ENCODE results near the gene STK32C.
"Not testable (repeated sequence)": the region's sequence is repeated elsewhere in the genome, so short reads cannot be mapped to it uniquely, and the experiment has no call there.

The STK32C gene

DNA sequence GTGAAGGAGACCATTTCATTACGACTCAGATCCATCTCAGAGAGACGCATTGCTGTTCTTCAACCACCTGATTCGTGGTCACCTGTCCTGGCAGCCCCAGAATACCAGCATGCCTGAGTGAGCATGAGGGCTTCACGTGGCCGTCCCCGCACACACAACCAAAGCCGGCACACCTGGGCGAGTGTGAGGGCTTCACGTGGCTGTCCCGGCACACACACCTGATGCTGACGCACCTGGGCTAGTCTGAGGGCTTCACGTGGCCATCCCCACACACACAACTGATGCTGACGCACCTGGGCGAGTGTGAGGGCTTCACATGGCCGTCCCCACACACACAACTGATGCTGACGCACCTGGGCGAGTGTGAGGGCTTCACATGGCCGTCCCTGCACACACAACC, 86.8 kb downstream of the STK32C start:
- not testable (repeated sequence) for DNase-seq (ENCODE audit: insufficient read length, low spot score); FAIRE-seq

DNA sequence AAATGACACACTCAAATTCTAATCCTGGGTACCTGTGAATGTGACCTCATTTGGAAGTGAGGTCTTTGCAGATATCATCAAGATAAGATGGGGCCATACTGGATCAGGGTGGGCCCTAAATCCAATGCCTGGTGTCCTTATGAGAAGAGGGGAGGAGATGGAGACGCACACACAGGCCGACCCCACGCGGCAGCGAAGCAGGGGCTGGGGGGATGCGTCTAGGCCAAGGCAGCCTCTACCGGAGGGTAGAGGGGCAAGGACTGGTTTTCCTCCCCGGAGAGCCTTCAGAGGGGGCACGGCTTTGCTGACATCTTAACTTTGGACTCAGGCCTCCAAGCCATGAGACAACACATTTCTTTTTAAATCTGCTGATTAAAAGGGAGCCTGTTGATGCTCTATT, 87.7 kb downstream of the STK32C start:
- no peak for FAIRE-seq

DNA sequence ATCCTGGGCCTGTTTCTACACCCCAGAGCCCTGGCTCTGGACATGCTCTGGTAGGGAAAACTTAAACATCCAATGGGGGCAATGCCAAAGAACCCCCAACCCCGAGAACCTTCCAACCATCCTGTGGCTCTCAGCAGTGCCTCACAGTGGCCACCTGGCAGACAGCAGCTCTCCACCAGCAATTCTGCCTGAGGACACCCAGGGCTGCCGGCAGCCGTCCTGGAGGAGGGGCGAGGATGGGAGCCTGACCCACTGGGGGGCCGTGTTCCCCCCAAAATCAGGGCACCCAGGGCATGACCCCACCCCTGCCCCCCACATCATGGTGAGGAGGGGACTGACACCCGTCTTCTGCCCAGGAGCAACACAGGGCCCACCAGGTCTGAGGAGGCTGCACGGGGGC, 88.3 kb downstream of the STK32C start:
- FAIRE-seq, result no peak
- no peak for DNase-seq (ENCODE audit: insufficient read length, low spot score)

More for the DNA sequence above, 87.7 kb downstream of the STK32C start:
- no peak for DNase-seq (ENCODE audit: insufficient read length, low spot score)

DNA sequence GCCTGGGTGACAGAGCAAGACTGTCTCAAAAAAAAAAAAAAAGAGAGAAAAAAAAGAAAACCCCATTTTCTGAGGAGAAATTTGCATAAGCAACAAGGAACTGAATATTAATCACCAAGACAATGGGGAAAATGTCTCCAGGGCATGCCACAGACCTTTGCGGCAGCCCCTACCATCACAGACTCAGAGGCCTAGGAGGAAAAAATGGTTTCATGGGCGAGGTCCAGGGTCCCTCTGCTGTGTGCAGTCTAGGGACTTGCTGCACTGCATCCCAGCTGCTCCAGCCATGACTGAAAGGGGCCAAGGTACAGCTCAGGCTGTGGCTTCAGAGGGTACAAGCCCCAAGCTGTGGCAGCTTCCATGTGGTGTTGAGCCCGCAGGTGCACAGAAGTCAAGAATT, 91.3 kb downstream of the STK32C start:
- FAIRE-seq; DNase-seq (ENCODE audit: insufficient read length, low spot score): not testable (repeated sequence)

DNA sequence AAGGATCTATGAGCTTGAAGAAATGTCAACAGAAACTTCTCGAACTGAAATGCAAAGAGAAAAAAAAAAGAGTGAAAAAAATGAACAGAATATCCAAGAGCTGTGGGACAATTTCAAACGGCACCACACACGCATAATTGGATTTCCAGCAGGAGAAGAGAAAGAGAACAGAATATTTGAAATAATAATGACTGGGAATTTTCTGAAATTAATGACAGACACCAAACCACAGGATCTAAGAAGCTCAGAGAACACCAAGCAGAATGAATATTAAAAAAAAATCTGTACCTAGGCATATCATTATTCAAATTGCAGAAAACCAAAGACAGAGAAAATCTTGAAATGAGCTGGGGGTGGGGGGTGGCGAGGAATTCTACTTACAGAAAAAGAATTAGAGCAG, 93.8 kb downstream of the STK32C start:
- FAIRE-seq, result no peak
- DNase-seq (ENCODE audit: insufficient read length, low spot score), result no peak

DNA sequence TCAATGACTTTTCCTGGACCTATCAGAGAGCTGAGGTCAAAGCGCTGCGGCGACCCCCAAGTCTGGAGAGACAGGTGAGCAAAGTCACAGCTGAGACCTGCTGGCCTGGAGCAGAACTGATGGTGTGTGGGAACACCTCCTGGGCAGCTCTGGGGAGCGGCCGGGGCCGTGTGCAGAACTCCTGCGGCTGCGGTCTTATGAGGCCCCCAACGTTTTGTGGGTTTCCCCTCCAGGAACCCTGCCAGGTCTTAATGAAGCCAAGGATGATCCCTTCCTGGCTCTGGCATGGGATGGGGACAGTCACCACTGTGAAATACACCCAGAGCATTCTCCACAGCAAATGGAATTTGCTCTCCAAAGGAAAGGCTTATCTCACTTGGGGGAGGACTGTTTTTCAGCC, 94.9 kb downstream of the STK32C start:
- FAIRE-seq, result no peak
- DNase-seq (ENCODE audit: insufficient read length, low spot score), result no peak

DNA sequence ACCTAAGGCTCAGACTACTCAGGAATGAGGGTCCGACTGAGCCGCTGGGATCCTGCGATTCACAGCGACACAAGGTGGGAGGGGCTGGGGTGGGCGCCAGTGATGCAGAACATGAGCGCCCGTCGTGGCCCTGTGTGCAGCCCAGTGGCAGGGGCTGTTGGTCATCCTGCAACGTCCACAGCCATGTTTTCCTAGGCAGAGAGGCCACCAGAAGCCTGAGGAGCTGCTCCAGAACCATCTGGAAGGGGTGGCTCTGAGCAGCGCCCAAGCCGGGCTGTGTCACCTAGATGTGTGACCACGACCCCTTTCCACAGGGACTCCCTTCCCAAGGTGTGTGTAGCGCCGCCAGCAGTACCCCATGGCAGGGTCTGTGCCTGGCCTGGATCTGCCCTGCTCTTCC, 96.5 kb downstream of the STK32C start:
- no peak for DNase-seq (ENCODE audit: insufficient read length, low spot score)
- FAIRE-seq, result no peak

DNA sequence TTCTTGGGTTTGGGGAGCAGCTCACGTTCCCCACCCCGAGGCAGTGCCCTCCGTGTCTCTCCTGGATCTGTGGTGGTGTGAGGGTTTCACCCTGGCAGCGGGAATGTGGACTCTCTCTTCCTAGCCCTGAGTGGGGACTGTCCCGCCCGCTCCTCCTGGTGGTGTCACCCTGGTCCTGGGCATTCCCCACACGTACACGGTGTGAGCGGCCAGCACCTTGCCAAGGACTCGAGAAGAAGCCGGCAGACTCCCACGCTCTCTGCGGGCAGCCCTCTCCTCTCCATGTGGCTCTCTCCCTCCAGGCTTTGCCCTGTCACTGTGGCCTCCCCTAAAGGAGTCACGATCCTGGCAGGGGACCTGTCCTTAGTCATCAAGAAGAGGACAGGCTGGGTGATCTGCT, 97.0 kb downstream of the STK32C start:
- DNase-seq (ENCODE audit: insufficient read length, low spot score) (no peak), FAIRE-seq (no peak)

DNA sequence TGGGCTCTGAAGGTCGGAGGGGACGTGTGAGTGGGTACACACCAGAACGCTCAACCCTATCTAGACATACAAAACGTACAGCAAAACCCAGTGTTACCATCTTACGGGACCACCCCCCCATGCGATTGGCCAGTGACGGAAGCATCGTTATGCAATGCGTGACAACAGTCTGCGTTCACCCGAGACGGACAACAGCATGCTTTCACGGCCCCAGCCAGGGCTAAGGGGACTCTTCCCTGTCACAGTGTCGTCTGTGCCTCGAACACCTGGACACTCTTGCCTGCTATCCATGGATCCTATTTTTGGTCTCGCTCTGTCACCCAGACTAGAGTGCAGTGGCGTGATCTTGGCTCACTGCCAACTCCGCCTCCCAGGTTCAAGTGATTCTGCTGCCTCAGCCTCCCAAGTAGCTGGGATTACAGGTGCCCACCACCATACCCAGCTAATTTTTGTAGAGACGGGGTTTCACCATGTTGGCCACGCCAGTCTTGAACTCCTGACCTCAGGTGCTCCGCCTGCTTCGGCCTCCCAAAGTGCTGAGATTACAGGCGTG, 97.7 kb downstream of the STK32C start:
- DNase-seq (ENCODE audit: insufficient read length, low spot score) (no peak), FAIRE-seq (no peak)

DNA sequence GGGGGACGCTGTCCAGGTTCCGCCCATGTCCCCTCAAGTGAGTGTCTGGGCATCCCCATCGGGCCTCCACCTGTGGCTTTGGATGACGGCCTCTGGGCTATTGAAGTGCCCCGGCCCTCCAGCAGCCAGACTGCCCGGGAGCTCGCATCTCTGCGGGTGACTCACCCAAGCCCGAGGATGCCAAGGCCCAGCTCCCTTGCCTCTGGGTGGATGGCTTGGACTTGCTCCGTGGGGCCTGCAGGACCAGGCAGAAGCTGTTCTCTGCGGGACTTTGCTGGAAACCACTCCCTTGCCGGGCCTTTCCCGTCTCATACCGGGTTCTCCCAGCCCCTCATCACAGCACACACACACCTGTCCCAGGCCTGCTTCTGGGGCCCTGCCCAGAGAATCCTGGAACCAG, 98.6 kb downstream of the STK32C start:
- no peak for FAIRE-seq
- DNase-seq (ENCODE audit: insufficient read length, low spot score), result no peak

DNA sequence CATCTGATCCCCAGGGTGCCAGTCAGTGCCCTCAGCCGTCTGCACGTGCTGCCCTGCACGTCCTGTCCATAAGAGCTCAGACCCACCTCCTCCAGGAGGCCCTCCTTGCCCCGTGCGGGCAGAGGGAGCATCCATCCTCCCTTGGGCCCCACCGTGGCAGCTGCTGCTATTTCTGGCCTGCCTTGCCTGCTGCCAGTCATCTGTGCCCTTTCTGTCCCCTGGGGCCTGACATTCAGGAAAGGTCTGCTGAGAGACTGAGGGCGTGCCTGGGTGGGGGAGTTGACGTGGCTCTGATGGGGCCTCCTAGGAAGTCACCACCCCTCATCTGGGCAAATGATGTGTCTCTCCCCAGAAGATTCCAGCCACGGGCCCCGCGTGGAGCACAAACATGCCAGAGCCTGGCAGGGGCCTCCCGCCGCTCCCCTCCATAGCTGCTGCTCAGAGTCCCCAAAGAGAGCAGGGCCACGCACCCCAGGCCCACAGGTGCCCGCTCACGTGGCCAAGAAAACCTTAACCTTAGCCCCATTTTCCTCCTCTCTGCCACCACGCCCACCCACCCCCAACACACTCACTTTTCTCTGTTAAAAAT, 99.2 kb downstream of the STK32C start:
- FAIRE-seq (no peak), DNase-seq (ENCODE audit: insufficient read length, low spot score) (no peak)

DNA sequence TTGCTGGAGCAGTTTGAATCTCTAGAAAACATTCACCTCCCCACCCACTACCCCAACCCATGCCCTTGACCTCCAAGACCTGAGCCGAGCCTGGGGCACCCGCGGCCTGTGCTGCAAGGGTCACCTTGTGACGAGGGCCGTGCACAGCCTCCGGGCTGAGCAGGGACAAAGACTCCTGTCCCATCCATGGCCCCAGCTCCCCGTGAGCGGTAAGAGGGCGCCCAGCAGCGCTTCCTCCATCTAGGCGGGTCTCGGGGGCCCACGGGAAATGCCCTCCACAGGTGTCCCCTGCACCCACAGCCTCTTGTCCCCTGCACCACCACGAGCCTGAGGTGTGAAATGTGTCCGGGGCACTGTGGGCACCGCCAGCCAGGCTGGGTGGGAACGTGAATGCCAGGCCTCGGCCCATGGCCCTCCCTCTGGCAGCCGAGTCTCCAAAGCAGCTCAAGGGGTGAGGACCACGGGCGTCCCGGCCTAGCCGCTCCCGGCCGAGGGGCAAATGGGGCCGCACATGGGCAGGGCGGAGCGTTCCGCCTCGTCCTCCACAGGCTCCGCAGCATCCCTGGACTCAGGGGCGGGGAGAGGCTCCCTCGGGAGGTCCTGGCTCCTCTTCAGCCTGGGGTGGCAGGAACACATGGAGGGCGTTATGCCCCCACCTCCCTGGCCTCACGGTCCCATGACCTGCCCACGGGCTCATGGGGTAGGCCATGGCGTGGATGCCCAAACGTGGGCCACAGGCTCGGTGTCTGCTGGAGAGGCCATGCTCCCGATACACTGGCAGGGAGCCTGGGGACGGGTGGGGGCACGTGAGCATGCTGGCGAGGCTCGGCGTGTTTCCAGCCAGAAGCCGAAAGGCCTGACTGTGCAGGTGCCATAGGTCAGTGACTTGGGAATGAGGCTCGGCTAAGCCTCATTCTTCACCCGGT, 100.0 kb downstream of the STK32C start:
- FAIRE-seq, result no peak
- DNase-seq (ENCODE audit: insufficient read length, low spot score), result no peak

DNA sequence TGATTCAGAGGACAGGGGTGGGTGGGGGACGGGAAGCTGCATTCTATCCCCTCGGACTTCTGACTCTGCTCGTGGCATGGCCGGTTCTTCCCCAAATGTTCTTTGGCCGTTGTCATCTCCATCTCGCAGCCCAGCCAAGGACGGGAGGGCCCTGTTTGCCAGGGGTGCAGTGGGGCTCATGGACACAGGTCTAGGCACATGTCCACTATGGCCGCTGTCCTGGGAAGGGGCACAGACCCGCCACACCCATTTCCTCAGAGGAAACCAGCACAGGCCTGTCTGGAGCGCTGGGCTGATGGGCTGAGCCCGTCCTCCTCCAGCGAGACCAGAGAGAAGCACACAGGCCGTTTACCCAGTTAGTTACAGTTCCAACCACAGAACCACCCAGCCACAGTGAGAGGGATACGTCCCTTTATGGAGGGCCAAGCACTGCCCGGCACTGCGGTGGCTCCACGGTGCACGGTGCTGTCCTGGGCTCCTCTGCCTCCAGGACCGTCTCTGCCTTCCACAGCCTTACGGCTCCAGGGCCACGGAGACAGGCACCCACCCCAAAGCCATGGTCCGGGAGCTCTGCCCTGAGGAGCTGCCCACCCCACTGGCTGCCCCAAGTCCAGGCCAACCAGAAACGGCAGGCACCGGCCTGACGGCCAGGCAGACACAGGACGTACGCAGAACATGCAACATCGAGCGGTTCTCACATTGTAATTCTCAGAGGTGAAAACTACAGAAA, 100.8 kb downstream of the STK32C start:
- no peak for FAIRE-seq
- DNase-seq (ENCODE audit: insufficient read length, low spot score), result no peak

DNA sequence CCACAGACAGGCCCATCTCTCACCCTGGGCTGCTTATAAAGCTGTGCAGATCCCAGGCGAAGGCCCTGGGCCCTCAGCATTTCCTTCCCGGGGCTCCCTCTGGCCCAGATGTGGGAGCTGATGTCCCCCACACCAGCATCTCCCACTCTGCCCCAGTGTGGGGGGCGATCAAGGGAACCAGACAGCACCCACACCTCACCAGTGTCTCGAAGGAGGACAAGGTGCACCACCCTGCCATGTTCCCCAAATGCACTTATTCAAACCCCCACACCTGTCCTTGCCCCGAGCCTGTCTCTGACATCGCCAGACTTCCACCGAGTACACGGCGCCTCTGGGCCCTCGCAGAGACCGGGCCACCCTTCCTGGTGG, 101.4 kb downstream of the STK32C start:
- FAIRE-seq (no peak), DNase-seq (ENCODE audit: insufficient read length, low spot score) (no peak)

DNA sequence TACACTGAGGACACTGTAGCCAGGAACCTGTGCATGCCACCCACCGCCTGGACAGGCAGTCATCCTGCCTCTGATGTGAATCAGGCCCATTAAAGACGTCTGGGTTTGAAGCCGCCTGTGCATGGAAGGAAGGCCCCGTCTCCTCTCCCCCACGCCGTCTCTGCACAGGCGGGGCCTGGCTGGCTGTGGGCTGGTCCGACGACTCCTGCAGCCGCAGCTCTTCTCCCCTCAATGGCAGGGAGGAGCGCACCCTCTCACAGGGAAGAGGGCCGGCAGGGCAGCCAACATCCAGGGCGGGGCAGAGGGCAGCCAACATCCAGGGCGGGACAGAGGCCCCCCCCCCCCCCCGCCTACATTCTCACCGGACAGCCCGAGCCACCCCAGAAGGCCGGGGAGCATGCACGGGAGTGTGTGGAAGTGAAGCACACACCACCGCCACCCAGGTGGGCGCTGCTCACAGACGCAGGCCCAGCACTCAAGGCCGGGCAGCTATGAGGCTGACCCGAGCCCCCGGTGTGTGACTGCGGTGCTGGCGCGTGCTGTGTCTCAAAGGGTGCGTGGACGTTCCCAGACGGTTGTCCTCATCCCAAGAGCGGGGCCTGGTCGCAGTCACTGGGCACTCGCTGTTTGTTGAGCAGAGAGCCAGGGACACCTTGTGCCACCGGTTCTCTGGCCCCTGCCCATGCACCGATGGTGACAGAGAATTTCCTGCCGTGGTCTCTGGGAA, 101.9 kb downstream of the STK32C start:
- FAIRE-seq, result no peak
- no peak for DNase-seq (ENCODE audit: insufficient read length, low spot score)

DNA sequence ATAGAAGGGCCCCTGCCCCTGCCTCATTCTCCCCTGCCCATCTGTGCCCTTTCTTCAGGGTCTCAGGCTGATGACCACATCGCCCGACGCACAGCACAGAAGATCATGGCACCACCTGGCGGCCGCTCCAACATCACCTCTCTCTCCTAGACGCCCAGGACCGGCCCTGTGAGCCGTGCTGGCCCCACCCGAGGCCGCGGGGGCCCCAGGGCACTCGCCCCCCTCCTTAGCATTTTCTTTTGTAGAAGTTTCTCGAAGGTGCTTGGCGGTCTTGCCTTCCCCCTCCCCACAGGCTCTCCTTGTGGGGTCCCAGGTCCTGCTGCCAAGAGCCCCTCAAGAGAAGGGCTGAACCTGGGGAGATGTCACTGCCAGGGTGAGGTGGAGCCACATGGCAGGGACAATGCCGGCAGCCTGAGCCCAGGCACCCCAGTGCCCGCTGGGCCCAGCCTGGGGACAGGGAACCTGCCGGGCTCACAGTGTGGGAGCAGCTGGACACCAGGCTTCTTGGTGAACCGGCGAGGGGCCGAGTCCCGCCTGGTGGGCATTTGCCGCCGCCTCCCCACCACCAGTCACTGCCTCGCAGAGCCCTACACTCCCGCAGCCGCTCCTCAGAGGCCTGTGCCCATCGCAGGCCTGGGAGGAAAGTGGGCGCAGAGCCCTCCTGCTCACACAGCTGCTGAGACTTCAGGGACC, 102.8 kb downstream of the STK32C start:
- no peak for FAIRE-seq
- DNase-seq (ENCODE audit: insufficient read length, low spot score), result no peak

DNA sequence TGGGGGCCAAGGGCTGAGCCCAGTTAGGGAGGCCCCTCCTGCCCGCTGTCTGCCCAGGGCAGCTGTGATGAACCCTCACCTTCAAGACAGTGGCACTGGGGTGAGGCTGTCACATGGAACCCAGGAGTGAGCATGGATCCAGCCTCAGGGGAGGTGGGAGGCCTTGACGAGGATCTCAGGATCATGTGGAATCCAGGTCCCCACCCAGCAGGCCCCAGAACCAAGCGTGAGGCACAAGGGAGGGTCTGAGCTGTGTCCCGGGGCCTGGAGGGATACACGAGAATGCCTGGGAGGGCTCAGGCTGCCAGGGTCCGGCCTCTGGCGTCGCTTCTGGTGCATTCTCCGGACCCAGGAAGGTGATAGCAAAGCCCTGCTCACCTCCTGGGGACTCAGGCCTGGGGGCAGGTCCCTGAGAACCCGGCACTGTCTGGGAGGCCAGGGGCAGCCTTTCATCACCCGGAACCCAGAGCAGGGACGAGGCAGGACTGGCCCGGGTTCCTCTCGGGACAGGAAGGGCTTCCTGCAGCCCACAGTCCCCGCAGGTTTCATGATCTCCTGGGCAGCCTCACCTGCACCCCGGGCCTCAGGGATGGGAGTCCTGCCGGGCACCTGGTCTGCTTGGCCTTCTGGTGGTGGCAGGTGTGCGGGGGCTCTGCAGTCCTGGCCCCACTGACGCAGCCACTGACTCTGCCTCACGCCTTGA, 103.5 kb downstream of the STK32C start:
- DNase-seq (ENCODE audit: insufficient read length, low spot score) (no peak), FAIRE-seq (no peak)

DNA sequence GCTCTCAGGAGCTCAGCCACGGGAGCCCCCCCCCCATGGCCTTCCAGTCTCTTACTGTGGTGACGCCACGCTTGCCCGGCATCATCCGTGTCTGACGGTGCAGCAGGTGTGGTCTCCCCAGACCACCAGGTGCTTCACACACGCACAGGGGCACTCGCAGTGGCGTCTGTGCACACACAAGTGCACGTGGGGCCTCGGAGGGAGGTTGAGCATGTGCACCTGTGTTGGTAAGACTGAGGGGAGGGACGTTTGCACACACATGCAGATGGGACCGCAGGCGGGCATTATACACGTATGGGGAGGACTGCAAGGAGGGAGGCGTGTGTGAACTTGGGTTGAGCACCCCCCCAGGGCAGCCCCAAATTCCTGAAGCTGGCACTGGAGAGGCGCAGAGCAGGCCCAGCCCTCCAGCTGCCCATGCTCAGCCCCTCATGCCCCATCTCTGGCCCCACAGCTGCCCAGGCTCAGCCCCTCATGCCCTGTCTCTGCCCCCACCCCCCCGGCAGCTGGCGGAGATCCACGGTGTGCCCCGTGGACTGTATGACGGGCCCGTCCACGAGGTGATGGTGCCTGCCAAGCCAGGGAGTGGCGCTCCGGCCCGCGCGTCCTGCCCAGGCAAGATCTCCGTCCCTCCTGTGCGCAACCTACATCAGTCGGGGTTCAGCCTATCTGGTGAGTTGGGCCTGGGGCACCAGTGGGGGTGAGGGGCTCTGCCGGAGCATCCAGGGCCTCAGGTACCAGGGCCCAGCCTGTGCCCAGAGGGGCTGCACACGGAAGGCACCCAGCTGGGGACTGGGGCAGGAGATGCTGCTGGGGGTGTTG, 104.3 kb downstream of the STK32C start:
- no peak for DNase-seq (ENCODE audit: insufficient read length, low spot score)
- no peak for FAIRE-seq
